Neural cell (in vitro differentiated cells): ENCODE measurements around the gene CHST8. TPM values are rescaled to one million over a fixed set of nuclear protein-coding genes. Genes with fewer than 3 reads are reported as not detected.

ENCODE experiments used
- H2AFZ ChIP-seq: fragments of 200-600, 300-800 bp; sonication (generic), shearing (Covaris generic); 2 replicates; pipeline ENCODE4 v1.6.0; 2014; ENCODE audit warnings: low read depth, mild to moderate bottlenecking, antibody characterized with exemption, low read length, moderate library complexity
- H3F3A ChIP-seq: fragments of 200-600 bp; shearing (Covaris generic); 2 replicates; pipeline ENCODE4 v1.6.1; 2016; ENCODE audit warnings: mild to moderate bottlenecking, moderate library complexity, mixed read lengths, antibody characterized with exemption, low read length; ENCODE audit not compliant: insufficient read depth, poor library complexity, severe bottlenecking
- H3K27ac ChIP-seq: fragments of 200-600, 300-800 bp; sonication (generic), shearing (Covaris generic); 2 replicates; pipeline ENCODE4 v1.5.1; 2014; ENCODE audit warnings: mild to moderate bottlenecking, low read length, moderate library complexity
- H3K27me3 ChIP-seq: fragments of 300-800, 200-600 bp; sonication (generic), shearing (Covaris generic); 2 replicates; pipeline ENCODE4 v1.6.0; 2014; ENCODE audit warnings: mild to moderate bottlenecking, low read depth, low read length, moderate library complexity; ENCODE audit not compliant: insufficient read depth
- H3K36me3 ChIP-seq: fragments of 300-800, 200-600 bp; sonication (generic), shearing (Covaris generic); 2 replicates; pipeline ENCODE4 v1.5.1; 2014; ENCODE audit warnings: mild to moderate bottlenecking, antibody characterized with exemption, low read length, moderate library complexity; ENCODE audit not compliant: insufficient read depth
- H3K4me2 ChIP-seq: fragments of 300-800, 200-600 bp; sonication (generic), shearing (Covaris generic); 2 replicates; pipeline ENCODE4 v1.6.0; 2014; ENCODE audit warnings: mild to moderate bottlenecking, low read length
- H3K4me3 ChIP-seq: fragments of 300-800, 200-600 bp; sonication (generic), shearing (Covaris generic); 2 replicates; pipeline ENCODE4 v1.5.1; 2014; ENCODE audit warnings: mild to moderate bottlenecking, low read length, moderate library complexity
- H3K79me2 ChIP-seq: fragments of 200-600 bp; shearing (Covaris generic); replicated peaks from 2 replicates; pipeline ENCODE4 v1.6.0; 2014; ENCODE audit warnings: mild to moderate bottlenecking, low read length, moderate library complexity; ENCODE audit not compliant: insufficient read depth
- H3K9ac ChIP-seq: fragments of 300-800, 200-600 bp; sonication (generic), shearing (Covaris generic); 2 replicates; pipeline ENCODE4 v1.6.1; 2016; ENCODE audit warnings: mild to moderate bottlenecking, low read length, mixed read lengths
- H3K9me2 ChIP-seq: fragments of 200-600 bp; shearing (Covaris generic); 2 replicates; pipeline ENCODE4 v1.6.1; 2016; ENCODE audit warnings: mild to moderate bottlenecking, low read length, mixed read lengths; ENCODE audit not compliant: insufficient read depth
- H3K9me3 ChIP-seq: fragments of 200-600, 300-800 bp; sonication (generic), shearing (Covaris generic); 2 replicates; pipeline ENCODE4 v1.6.1; 2016; ENCODE audit warnings: mild to moderate bottlenecking, mixed run types, low read length, moderate library complexity, mixed read lengths
- H4K20me1 ChIP-seq: fragments of 200-600 bp; shearing (Covaris generic); 2 replicates; pipeline ENCODE4 v1.6.1; 2016; ENCODE audit warnings: mild to moderate bottlenecking, mixed run types; ENCODE audit not compliant: insufficient read depth
- EP300 ChIP-seq: fragments of 450-650 bp; conservative IDR thresholded peaks from 2 replicates; pipeline ENCODE4 v1.6.1; 2014; ENCODE audit warnings: antibody characterized with exemption, mild to moderate bottlenecking, moderate library complexity; ENCODE audit not compliant: poor library complexity, severe bottlenecking
- EZH2 ChIP-seq: fragments of 200-600, 300-800 bp; shearing (Covaris generic), sonication (generic); IDR thresholded peaks from 2 replicates; pipeline ENCODE4 v1.6.1; 2014; ENCODE audit warnings: antibody characterized with exemption, low read length, borderline replicate concordance, mild to moderate bottlenecking; ENCODE audit not compliant: insufficient read depth, poor library complexity, severe bottlenecking
- MXI1 ChIP-seq: fragments of 450-650 bp; conservative IDR thresholded peaks from 2 replicates; pipeline ENCODE4 v1.6.1; 2014; ENCODE audit warnings: antibody characterized with exemption, mild to moderate bottlenecking; ENCODE audit not compliant: poor library complexity, severe bottlenecking
- POLR2AphosphoS5 ChIP-seq: IDR thresholded peaks from 2 replicates; pipeline ENCODE4 v1.6.1; 2012
- RAD21 ChIP-seq: fragments of 450-650 bp; conservative IDR thresholded peaks from 2 replicates; pipeline ENCODE4 v1.6.1; 2014; ENCODE audit warnings: antibody characterized with exemption, mild to moderate bottlenecking, moderate library complexity
- REST ChIP-seq: IDR thresholded peaks from 2 replicates; pipeline ENCODE4 v1.6.1; 2012; ENCODE audit warnings: borderline replicate concordance
- SMC3 ChIP-seq: fragments of 450-650 bp; conservative IDR thresholded peaks from 2 replicates; pipeline ENCODE4 v1.6.1; 2014; ENCODE audit warnings: antibody characterized with exemption, mild to moderate bottlenecking, moderate library complexity; ENCODE audit not compliant: poor library complexity
- TAF1 ChIP-seq: IDR thresholded peaks from 2 replicates; pipeline ENCODE4 v1.6.1; 2012; ENCODE audit warnings: low read depth
- polyA plus RNA-seq: library from polyadenylated mRNA; depleted of rRNA; stranded (reverse); fragments of >200 nt; gene quantifications from 2 replicates; pipeline ENCODE4 v1.2.3, GENCODE V29; 2014
- TF ChIP-seq, protein P1 (sequence below): fragments of 450-650 bp; IDR thresholded peaks from 2 replicates; pipeline ENCODE4 v1.5.1; 2014; ENCODE audit warnings: antibody characterized with exemption, mild to moderate bottlenecking, moderate library complexity; ENCODE audit not compliant: poor library complexity, severe bottlenecking

Gene CHST8
- polyA plus RNA-seq, 1 donor from 2014 or later, result 7.1 TPM

GRCh38 chr19:33627526-33627925, 5.8 kb downstream of the CHST8 start:
- TF ChIP-seq REST, result no peak
- no peak for TF ChIP-seq RAD21
- TF ChIP-seq EZH2, result no peak
- TF ChIP-seq MXI1, result no peak
- Histone ChIP-seq H3K4me2 (no peak overlapping the region), H3F3A (no peaks in the 10 kb centered on the region), H3K27me3 (peaks cover 40% of the 10 kb centered on the region), H3K36me3 (no peaks in the 10 kb centered on the region), H3K4me3 (no peak overlapping the region), H4K20me1 (no peaks in the 10 kb centered on the region), H3K9me3 (no peaks in the 10 kb centered on the region), H2AFZ (no peak overlapping the region), H3K79me2 (no peaks in the 10 kb centered on the region), H3K27ac (no peak overlapping the region), H3K9ac (no peak overlapping the region), H3K9me2 (no peaks in the 10 kb centered on the region)

DNA sequence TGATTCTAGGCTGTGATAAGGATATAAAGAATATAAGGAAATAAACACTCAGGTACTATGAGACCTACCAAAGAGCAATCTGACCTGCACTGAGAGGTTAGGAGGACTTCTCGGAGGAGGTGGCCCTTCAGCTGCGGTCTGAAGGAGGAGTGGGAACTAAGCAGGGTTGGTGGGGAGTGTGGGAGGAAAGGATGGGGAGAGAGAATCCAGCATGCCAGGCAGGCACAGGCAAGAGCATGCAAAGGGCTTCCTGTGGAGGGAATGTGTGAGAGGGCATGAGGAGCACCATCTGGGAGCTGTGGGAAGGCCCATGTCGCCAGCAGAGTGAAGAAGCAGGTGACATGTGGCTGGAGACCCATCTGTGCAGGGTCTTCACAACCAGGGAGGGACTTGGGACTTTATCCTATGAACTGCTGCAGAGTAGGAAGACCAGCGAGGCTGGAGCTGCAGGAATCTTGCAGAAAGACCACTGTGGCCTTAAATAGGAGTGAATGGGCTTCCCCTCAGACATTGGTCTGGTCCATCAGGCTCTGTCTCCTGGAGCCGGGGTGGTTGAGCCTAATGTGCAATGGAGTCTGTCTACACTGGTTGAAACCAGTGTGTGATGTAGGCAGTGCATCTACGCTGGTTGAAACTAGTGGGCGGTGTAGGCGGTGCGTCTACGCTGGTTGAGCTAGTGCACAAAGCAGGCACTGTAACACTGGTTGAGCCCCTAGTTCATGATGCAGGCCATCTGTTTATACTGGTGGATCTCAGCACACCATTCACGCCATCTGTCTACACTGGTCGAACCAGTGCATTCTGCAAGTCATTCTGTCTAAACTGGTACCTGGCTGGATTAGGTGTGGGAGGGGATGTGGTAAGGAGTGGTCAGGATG, 6.4 kb downstream of the CHST8 start:
- Histone ChIP-seq H3F3A (no peaks in the 10 kb centered on the region), H3K79me2 (no peaks in the 10 kb centered on the region), H3K27ac (no peak overlapping the region), H3K36me3 (no peaks in the 10 kb centered on the region), H3K4me3 (no peak overlapping the region), H3K9me2 (no peaks in the 10 kb centered on the region), H3K9me3 (no peaks in the 10 kb centered on the region), H3K27me3 (peaks cover 33% of the 10 kb centered on the region), H3K9ac (no peak overlapping the region), H2AFZ (no peak overlapping the region), H3K4me2 (no peak overlapping the region), H4K20me1 (no peaks in the 10 kb centered on the region)
- TF ChIP-seq EZH2, result no peak
- TF ChIP-seq RAD21, result no peak
- no peak for TF ChIP-seq MXI1
- no peak for TF ChIP-seq POLR2AphosphoS5
- TF ChIP-seq, protein P1, sequence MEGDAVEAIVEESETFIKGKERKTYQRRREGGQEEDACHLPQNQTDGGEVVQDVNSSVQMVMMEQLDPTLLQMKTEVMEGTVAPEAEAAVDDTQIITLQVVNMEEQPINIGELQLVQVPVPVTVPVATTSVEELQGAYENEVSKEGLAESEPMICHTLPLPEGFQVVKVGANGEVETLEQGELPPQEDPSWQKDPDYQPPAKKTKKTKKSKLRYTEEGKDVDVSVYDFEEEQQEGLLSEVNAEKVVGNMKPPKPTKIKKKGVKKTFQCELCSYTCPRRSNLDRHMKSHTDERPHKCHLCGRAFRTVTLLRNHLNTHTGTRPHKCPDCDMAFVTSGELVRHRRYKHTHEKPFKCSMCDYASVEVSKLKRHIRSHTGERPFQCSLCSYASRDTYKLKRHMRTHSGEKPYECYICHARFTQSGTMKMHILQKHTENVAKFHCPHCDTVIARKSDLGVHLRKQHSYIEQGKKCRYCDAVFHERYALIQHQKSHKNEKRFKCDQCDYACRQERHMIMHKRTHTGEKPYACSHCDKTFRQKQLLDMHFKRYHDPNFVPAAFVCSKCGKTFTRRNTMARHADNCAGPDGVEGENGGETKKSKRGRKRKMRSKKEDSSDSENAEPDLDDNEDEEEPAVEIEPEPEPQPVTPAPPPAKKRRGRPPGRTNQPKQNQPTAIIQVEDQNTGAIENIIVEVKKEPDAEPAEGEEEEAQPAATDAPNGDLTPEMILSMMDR, result no peak
- no peak for TF ChIP-seq SMC3
- no peak for TF ChIP-seq TAF1
- TF ChIP-seq REST, result no peak
- no peak for TF ChIP-seq EP300
